VCaP (cell line): ENCODE measurements around the gene BRMS1L.

Experiments used
- H3K27ac ChIP-seq: fragments of 450-650 bp; 2 replicates; pipeline ENCODE4 v1.5.1; 2017
- TF ChIP-seq, protein P1 (sequence below): fragments of 450-650 bp; conservative IDR thresholded peaks from 2 replicates; pipeline ENCODE4 v1.5.1; 2017; ENCODE audit warnings: mild to moderate bottlenecking, moderate library complexity

Gene BRMS1L

DNA sequence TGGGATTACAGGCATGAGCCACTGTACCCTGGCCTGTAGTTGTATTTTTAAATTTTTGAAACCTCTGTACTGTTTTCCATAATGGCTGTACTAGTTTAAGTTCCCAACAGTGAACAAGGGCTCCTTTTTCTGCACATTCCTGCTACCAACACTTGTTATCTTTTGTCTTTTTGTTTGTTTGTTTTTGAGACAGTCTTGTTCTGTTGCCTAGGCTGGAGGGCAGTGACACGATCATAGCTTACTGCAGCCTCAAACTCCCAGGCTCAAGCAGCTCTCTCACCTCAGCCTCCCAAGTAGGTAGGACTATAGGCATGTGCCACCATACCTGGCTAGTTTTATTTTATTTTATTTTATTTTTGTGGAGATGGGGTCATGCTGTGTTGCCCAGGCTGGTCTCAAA, 23.0 kb downstream of the BRMS1L start:
- no peak overlapping the region for H3K27ac ChIP-seq
- TF ChIP-seq, protein P1, sequence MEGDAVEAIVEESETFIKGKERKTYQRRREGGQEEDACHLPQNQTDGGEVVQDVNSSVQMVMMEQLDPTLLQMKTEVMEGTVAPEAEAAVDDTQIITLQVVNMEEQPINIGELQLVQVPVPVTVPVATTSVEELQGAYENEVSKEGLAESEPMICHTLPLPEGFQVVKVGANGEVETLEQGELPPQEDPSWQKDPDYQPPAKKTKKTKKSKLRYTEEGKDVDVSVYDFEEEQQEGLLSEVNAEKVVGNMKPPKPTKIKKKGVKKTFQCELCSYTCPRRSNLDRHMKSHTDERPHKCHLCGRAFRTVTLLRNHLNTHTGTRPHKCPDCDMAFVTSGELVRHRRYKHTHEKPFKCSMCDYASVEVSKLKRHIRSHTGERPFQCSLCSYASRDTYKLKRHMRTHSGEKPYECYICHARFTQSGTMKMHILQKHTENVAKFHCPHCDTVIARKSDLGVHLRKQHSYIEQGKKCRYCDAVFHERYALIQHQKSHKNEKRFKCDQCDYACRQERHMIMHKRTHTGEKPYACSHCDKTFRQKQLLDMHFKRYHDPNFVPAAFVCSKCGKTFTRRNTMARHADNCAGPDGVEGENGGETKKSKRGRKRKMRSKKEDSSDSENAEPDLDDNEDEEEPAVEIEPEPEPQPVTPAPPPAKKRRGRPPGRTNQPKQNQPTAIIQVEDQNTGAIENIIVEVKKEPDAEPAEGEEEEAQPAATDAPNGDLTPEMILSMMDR: no peak

DNA sequence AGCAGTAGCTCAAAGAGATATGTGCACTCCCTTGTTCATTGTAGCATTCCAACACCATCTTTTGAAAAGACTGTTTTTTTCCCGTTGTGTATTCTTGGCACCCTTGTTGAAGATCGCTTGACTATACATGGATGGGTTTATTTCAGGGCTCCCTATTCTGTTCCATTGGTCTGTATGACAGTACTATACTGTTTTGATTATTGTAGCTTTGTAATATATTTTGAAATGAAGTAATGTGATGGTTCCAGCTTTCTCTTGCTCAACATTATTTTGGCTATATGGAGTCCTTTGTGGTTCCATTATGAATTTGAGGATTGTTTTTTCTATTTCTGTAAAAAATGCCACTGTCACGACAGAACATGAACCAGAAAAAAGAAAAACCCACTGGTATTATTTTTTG, 25.7 kb downstream of the BRMS1L start:
- no peak overlapping the region for H3K27ac ChIP-seq
- TF ChIP-seq, protein P1: no peak

DNA sequence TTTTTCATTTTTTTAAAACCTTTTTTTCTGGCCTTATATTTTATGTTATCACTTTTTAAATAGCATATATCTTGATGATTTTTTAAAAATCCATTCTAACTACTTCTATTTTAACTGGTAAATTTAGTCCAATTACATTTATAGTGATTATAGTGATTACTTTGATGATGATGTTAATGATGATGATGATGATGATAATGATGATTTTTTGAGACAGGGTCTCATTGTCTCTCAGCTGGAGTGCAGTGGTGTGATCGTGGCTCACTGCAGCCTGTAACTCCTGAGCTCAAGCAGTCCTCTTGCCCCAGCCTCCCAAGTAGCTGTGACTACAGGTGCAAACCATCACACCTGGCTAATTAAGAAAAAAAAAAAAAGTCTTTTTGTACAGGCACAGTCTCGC, 27.1 kb downstream of the BRMS1L start:
- no peak overlapping the region for H3K27ac ChIP-seq
- TF ChIP-seq, protein P1: no peak

DNA sequence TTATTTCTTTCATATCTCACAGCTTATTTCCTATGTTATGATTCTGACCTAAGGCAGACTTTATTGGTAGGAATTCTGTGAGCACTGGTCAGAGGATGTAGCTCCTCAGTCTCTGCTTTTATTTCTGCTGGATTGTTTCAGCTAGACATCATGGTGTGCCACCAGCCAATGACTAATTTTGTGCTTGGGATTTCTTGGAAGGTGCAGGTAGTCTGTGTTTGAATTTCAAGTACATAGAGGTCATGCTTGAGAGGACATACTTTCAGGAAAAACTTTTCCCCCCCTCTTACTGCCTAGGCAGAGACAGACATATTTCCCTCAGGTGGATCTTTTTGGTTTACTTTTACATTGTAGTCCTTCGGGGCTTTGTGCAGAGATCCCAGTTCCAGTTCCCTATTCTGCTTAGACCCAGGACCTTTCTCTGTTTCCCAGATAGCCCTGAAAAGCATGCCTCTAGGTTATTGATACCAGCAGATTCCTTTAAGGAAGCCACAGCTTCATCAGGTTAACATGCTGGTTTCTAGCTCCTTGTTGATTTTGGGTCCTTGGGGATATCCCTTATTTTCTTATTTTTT, 28.6 kb downstream of the BRMS1L start:
- TF ChIP-seq, protein P1: no peak
- H3K27ac ChIP-seq: no peak overlapping the region

DNA sequence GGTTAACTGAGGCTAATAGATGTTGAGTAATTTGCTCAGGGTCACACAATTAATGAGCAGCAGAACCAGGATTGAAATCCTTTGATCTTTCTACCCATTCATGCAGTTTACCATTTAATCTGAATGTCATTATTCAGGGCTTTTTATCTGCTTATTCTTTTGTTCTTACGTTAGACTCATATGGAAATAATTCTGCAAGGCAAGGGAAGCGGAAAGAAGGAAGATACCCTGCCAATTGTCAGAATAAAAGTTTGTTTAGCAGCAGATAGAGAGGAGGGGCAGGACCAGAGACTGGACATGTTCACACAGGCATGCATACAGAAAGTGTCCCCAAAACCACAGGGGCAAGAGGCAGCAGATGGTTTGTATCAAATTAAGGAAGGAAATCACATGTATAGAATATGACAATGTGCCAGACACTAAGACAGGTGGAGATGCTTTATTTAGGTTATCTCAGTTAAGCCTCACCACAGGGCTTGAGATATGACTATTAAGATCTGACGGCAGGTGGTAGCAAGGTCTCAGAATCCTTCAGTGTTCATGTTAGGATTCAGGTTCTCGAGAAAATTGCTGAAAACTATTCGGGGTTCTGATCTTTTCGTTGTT, 29.8 kb downstream of the BRMS1L start:
- H3K27ac ChIP-seq: no peak overlapping the region
- TF ChIP-seq, protein P1: no peak

DNA sequence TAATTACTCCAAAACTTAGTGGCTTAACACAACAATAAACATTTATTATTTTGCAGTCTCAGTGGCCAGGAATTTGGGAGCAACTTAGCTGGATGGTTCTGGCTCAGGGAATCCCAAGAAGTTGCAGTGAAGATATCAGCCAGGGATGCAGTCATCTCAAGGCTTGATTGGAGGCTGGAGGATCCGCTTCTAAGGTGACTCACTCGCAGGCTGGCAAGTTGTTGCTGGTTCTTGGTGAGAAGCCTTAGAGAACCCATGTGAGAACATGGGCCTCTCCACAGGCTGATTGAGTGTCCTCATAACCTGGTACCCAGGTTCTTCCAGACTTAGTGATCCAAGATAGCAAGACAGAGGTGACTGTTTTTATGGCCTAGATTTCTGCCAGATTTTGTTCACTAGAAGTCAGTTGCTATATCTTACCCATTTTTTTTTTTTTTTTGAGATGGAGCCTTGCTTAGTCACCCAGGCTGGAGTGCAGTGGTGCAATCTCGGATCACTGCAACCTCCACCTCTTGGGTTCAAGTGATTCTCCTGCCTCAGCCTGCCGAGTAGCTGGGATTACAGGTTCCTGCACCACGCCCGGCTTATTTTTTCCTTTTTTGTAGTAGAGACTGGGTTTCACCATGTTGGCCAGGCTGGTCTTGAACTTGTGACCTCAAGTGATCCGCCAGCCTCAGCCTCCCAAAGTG, 32.5 kb downstream of the BRMS1L start:
- TF ChIP-seq, protein P1: no peak

DNA sequence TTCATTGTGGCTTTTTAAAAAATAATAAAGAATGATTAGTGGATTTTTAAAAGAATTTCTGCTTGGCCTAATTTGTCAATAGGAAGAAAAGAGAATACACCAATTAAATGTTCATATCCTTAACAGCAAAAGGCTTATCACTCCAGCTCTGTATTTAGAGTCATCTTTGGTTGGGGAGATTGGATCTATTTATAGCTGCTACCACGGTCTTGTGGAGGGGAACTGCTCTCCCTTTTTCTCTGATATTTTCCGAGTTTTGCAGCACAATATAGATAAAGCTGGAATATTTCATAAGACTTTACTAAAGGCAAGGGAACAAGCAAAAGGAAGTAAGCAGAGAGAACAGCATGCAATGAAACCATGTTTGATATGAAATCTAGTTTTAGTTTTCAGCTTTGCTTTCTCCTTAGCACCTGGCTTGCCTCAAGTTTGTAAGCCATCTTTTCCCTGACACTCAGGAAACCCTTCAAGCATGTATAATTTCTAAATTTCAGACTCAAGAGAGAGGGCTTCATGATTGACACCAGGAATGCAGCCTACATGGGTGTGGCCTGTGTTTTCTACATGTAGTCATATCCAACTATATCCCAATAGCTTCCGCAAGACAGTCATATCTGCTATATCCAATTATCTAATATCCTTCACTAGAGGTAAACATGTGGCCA, 35.2 kb downstream of the BRMS1L start:
- no peak overlapping the region for H3K27ac ChIP-seq
- TF ChIP-seq, protein P1: no peak

More for the DNA sequence above, 32.5 kb downstream of the BRMS1L start:
- no peak overlapping the region for H3K27ac ChIP-seq
